ENCODE results near the gene NXPE3. TPM values are rescaled to one million over a fixed set of nuclear protein-coding genes. Genes with fewer than 3 reads are reported as not detected.
A peak's percentile ranks its signal among the peaks of the same experiment; 100 is the strongest.

The NXPE3 gene
- total RNA-seq, 3 donors from 2014 or later: 1.7 to 15.1 (median 3.8) TPM

GRCh38 chr3:101819649-101820206 is 40.7 kb downstream of the NXPE3 start:
- no peak for DNase-seq

DNA sequence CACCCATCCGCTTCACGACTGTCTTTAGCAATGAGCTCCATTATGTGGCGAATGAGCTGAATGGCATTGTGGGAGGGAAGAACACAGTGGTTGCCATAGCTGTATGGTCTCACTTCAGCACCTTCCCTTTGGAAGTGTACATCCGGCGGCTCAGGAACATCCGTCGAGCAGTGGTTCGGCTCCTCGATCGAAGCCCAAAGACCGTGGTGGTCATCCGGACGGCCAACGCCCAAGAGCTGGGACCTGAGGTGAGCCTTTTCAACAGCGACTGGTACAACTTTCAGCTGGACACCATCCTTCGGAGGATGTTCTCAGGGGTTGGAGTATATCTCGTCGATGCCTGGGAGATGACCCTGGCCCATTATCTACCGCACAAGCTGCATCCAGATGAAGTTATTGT is 42.5 kb downstream of the NXPE3 start:
- DNase-seq (peak in 1 of 3 donors; percentile 46), ATAC-seq (no peak)
- Histone ChIP-seq H3K4me3 (no peak overlapping the region), H3K9me3 (no peaks in the 10 kb centered on the region), H3K4me1 (ENCODE audit: low read depth) (peaks cover 4% of the 10 kb centered on the region), H3K36me3 (ENCODE audit: low read depth) (no peaks in the 10 kb centered on the region)
- TF ChIP-seq, protein P1, sequence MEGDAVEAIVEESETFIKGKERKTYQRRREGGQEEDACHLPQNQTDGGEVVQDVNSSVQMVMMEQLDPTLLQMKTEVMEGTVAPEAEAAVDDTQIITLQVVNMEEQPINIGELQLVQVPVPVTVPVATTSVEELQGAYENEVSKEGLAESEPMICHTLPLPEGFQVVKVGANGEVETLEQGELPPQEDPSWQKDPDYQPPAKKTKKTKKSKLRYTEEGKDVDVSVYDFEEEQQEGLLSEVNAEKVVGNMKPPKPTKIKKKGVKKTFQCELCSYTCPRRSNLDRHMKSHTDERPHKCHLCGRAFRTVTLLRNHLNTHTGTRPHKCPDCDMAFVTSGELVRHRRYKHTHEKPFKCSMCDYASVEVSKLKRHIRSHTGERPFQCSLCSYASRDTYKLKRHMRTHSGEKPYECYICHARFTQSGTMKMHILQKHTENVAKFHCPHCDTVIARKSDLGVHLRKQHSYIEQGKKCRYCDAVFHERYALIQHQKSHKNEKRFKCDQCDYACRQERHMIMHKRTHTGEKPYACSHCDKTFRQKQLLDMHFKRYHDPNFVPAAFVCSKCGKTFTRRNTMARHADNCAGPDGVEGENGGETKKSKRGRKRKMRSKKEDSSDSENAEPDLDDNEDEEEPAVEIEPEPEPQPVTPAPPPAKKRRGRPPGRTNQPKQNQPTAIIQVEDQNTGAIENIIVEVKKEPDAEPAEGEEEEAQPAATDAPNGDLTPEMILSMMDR (IDR thresholded peaks at IDR 0.05): no peak
- intact Hi-C loops (cut with DNase I, micrococcal nuclease): no loop called here

More at GRCh38 chr3:101819649-101820206, 40.7 kb downstream of the NXPE3 start:
- no peak for ATAC-seq
- TF ChIP-seq, protein P1 (IDR thresholded peaks at IDR 0.05): no peak
- intact Hi-C loops (cut with DNase I, micrococcal nuclease): no loop called here
- Histone ChIP-seq H3K36me3 (ENCODE audit: low read depth) (no peaks in the 10 kb centered on the region), H3K9me3 (no peaks in the 10 kb centered on the region), H3K4me3 (no peak overlapping the region), H3K4me1 (ENCODE audit: low read depth) (no peaks in the 10 kb centered on the region)

DNA sequence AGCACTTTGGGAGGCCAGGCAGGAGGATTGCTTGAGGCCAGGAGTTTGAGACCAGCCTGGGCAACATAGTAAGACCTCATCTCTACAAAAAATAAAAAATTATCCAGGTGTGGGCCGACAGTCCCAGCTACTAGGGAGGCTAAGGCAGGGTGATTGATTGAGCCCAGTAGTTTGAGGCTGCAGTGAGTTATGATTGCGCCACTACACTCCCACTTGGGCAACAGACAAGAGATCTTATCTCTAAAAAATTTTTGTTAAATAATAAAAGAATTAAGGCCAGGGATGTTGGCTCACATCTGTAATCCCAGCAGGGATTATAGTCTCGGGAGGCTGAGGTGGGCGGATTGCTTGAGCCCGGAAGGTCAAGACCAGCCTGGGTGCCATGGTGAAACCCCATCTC is 44.5 kb downstream of the NXPE3 start:
- intact Hi-C loops (cut with DNase I, micrococcal nuclease): no loop called here
- Histone ChIP-seq H3K36me3 (ENCODE audit: low read depth) (no peaks in the 10 kb centered on the region), H3K9me3 (no peaks in the 10 kb centered on the region), H3K4me1 (ENCODE audit: low read depth) (peaks cover 12% of the 10 kb centered on the region), H3K4me3 (no peak overlapping the region)
- TF ChIP-seq, protein P1 (IDR thresholded peaks at IDR 0.05): no peak
- DNase-seq: no peak
- no peak for ATAC-seq

DNA sequence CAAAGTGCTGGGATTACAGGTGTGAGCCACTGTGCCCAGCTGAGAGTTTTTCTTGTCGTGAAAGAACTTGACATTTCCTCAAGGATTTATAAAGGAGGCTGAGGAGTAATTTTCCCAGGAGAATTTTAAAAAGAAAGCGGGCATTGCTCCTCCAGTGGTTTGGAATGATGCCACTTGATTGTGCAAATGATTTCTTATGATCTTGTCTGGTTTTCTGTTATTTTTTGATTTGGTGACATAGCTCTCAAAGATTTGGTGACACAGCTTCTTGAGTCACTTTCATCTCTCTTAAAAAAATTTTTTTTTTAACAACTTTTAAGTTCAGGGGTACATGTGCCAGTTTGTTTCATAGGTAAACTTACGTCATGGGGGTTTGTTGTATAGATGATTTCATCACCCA is 45.7 kb downstream of the NXPE3 start:
- no peak for ATAC-seq

DNA sequence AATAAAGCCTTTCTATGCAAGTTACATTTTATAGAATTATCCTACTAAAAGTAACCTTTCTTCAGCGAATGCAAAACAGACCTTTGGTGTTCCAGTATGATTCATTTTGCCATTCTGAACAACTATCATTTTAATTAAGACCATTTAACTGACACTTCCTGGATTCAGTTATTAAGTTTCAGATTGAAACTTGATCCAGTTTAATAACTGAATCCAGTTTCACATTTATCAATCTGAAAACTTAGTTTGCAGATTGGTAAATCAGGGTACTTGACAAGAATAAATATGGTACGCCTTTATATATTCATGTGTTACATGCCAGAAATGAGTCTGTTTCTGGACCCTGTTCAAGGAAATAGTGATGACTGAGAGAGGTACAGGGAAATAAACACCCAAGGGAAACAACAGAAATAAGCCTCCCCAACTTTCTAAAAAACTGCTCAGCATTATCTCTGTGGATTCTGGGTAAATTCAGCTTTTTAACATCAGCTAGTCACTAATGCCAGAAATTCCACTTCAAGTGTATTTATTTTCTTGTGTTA is 47.0 kb downstream of the NXPE3 start:
- no peak for DNase-seq
- TF ChIP-seq, protein P1 (IDR thresholded peaks at IDR 0.05): no peak
- H3K4me1 ChIP-seq (ENCODE audit: low read depth): peaks cover 17% of the 10 kb centered on the region
- no peaks in the 10 kb centered on the region for H3K36me3 ChIP-seq (ENCODE audit: low read depth)
- no peak for ATAC-seq
- no peaks in the 10 kb centered on the region for H3K9me3 ChIP-seq
- H3K4me3 ChIP-seq: no peak overlapping the region
- intact Hi-C loops (cut with DNase I, micrococcal nuclease): no loop called here

More for the DNA sequence above, 45.7 kb downstream of the NXPE3 start:
- Histone ChIP-seq H3K4me3 (no peak overlapping the region), H3K36me3 (ENCODE audit: low read depth) (no peaks in the 10 kb centered on the region), H3K4me1 (ENCODE audit: low read depth) (peaks cover 17% of the 10 kb centered on the region), H3K9me3 (no peaks in the 10 kb centered on the region)
- TF ChIP-seq, protein P1 (IDR thresholded peaks at IDR 0.05): no peak
- no peak for DNase-seq
- intact Hi-C loops (cut with DNase I, micrococcal nuclease): no loop called here

Measured in mucosa of descending colon (tissue), 3 donors.